Gastroesophageal sphincter (tissue), 3 donors: ENCODE data around the gene ZNF451.

Experiments
- CTCF ChIP-seq, 4 experiments: fragments of 200-600 bp in 2 of 4; fragments of 450-650 bp in 2 of 4; sonication (generic) in 1 of 4; IDR thresholded peaks; one replicate each; pipeline ENCODE4 v1.5.1; 2017 to 2019; ENCODE audit warnings: antibody characterized with exemption in 4 of 4, mild to moderate bottlenecking in 2 of 4, moderate library complexity in 2 of 4
- POLR2A ChIP-seq, 2 donors: fragments of 450-650 bp; IDR thresholded peaks; one replicate each; pipeline ENCODE4 v1.6.1; 2017; ENCODE audit warnings: antibody characterized with exemption in 2 of 2, mild to moderate bottlenecking in 2 of 2, moderate library complexity in 1 of 2
- POLR2AphosphoS5 ChIP-seq: sonication (generic); formaldehyde crosslinking; IDR thresholded peaks from one replicate; pipeline ENCODE4 v1.6.1; 2017; ENCODE audit warnings: antibody characterized with exemption

GRCh38 chr6:57173056-57173885, 83.3 kb downstream of the ZNF451 start:
- TF ChIP-seq CTCF (IDR thresholded peaks at IDR 0.05) (no peak), POLR2AphosphoS5 (no peak), POLR2A (IDR thresholded peaks at IDR 0.05) (no peak)
